Glomerular visceral epithelial cell (primary cell): ENCODE results near the gene HGF.
"Not testable (repeated sequence)": the region's sequence is repeated elsewhere in the genome, so short reads cannot be mapped to it uniquely, and the experiment has no call there.

Experiments
- DNase-seq: peaks from one replicate; pipeline ENCODE4 v3.0.0-alpha.2; 2016; ENCODE audit errors: extremely low spot score

Gene HGF

DNA sequence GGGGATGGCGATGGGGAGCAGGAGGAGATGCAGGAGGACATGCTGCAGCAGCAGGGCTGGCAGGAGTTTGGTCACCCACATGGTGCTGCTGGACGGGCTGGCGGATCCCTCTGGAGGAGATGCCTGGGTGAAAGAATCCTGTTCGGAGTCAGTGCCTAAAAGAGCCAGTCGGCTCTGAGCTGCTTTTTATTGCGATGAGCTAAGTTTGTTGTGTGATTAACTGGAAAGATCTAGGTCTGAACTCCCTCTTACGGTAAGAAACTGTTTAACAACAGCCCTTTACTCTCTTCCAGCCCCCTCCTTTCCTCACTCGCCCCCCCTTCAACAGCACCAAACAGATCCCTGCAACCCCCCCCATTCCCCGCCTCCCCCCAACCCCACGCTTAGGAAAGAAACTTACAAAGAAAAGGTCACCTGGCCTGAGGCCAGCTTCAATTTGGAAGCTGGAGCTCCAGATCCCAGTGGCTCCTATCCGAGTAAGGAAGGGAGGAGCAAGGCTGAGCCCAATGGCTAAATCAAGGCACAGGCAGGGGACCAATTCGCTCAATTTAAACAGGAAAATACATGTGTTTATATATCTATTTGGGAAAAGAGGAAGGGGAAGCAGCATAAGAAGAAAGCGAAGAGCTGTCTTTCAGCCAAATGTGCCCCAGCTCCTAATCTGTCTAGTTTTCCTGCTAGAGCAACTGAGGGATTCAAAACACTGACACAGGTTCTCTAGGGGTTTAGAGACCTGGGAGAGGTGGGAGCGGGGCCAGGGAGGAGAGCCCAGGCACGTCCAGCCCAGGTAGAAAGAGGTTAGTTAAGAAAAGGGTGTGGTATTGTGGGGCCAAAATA is at the start of gene HGF:
TSS of gene HGF (minus strand) at position 157 of the 837 bp plus-strand sequence. CDS start at position 81, 76 bp downstream.
- no peak for DNase-seq

DNA sequence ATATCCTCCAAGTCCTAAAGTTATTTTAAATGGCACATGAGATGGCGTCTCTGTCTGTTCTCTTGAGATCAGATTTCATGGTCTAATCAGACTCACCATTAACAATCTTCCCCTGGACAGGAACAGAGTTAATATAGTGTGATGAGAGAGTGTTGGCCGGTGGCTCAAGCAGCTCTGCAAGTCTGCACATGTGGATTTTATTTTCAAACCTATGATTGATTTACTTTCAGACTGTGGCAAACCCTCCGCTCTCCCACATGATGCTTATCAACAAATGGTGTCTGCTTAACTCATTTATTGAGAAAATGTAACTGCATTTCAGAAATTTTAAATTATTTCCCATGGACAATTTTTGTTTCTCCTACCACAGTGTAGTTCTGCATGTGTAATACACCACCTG is 46.5 kb upstream of the HGF start:
- DNase-seq = no peak

DNA sequence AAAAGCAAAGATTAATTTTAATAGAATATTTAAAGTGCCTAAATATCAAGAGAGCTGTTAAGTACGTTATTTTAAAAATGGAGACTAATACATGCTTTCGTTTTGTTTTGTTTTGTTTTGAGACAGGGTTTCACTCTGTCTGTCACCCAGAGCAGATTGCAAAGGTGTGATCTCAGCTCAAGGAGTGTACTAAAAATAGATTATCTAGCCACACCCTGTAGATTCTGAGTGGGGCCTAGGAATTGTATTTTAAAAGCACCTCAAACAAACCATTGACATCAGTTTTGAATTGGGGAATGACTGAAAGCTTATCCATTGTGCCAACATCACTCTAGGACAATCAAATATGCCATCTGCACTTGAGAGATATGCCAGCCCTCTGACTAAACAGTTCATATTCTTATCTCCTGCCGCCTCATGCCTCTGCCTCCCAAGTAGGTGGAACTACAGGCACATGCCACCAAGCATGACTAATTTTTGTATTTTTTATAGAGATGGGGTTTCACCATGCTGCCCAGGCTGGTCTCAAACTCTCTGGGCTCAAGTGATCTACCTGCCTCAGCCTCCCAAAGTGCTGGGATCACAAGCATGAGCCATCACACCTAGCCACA is 43.1 kb upstream of the HGF start:
- DNase-seq = not testable (repeated sequence)

DNA sequence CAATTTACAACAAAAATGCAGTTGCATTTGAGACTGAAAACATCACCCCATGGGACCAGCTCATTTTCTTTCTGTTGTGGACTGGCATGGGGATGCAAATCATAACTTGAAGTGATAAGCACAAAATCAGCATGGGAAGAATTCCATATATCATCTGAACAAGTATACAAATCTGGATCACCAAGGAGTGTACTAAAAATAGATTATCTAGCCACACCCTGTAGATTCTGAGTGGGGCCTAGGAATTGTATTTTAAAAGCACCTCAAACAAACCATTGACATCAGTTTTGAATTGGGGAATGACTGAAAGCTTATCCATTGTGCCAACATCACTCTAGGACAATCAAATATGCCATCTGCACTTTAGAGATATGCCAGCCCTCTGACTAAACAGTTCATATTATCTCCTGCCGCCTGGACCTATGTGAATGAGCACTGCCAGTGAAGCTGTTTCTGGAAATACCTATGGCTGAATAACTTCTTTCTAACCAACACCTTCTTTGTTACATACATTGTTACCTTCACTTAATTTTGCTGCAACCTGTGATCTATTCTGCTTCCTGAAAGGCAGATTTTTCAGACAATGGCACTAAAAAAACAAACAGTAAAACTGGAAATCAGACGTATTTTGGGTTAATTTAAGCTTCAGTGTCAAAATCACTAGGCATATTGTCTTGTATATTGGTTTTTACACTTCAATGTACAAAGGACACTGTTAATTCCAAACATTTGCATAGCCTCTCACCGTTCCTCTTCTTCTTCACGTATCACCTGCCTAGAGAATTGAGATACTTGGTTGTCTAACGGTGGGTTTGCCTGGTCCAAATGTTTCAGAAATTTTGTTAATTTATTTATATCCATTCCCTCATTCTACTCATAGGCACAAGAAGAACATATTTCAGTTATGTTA is 42.4 kb upstream of the HGF start:
- DNase-seq = no peak

- DNase-seq = no peak
Observed at GRCh38 chr7:81810476-81811155, 40.8 kb upstream of the HGF start.

- not testable (repeated sequence) for DNase-seq
Observed at GRCh38 chr7:81808310-81808709, 38.5 kb upstream of the HGF start.

GRCh38 chr7:81803267-81803666 is 33.4 kb upstream of the HGF start:
- DNase-seq = no peak

DNA sequence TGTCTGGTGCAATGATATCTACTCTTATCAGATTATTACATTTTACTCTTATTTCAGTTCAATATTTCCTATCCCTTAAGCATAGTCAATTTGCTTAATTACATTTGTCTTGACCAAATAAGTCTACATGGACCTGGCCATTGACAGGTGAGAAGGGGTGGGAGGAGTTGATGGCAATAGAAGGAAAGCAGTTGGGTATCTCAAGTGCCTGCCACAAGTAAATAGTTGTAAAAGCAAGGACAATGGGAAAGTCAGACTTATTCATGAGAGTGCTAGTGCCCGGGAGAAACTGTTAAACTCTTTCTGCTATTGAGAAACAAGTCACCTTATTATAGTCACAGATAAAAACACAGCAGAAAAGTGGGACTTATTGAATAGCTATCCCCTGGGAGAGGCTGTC is 32.4 kb upstream of the HGF start:
- DNase-seq = no peak

DNA sequence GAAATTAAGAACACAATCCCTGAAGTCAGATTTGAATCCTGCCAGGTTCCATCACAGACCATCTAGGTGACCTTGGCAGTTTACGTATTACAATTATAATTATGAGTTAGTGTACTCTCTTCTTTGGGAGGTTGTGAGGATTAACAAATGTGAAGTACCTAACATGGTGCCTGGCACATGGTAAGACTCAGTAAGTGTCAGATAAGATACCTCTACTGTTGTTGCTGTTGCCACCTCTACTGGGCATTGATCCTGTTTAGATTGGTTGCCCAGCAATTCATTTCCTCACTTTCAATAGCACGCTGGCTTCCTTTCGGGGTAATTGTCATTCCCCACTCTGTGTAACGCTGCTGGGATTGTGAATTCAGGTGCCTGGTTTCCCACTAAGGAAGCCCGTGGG is 31.7 kb upstream of the HGF start:
- no peak for DNase-seq

DNA sequence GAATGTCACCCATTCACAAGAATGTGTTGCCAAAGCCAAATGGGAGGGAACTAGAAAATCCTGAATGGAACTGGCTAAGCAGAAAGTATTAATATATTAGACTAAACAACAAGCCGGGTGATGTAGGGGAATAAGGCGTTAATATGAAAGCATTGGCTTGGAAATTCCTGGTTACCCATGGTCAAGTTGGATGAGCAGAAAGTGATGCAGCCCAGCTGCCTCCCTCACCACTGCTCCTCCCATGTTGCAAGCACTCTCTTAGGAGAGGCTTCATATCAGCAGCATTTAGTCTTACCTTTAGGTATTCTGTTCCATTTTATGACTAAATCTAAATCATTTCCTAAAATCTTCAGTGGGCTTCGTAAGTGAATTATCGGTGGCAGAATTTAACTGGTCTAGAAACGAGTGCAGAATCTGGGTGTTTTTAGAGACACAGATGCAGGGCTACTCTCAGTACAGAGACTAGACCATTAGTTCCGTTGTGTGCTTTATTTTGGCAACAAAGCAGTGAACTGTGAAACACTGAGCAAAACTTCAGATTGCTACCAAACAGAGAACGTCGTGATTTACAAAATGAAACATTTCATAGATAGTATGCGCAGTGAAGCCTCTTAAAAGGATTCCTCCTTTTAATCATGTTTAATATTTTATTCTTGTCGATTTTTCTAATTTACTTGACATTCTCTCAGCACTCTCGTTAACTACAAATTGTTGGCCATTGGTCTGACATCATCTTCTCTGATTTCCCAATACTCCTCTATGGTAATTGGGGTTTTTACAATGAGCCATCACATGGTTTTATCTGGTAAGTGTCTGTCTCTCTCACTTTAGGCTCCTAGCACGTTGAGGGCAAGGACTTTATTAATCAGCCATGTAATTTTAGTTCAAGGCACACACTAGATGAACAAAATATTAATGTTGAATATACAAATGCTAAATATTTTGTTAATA is 22.0 kb upstream of the HGF start:
- DNase-seq = no peak

DNA sequence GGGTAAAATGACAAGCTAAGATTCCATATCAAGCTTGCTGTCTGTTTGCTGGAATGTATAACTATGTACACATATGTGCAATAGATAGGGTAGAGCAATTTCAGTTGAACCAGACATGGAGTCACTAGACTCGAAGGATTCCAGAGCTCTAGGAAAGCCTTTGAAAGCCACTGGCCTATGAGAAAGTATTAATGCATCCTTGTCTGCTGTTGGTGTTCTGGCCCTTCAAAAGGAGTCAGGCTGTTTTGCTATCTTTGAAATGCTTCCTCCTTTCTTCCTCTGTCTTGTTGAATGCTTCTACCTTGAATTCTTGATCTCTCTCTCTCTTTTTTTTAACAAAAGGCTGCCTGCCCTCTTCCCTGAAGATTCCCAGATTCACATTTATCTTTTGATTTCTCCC is 20.8 kb upstream of the HGF start:
- DNase-seq = no peak

DNA sequence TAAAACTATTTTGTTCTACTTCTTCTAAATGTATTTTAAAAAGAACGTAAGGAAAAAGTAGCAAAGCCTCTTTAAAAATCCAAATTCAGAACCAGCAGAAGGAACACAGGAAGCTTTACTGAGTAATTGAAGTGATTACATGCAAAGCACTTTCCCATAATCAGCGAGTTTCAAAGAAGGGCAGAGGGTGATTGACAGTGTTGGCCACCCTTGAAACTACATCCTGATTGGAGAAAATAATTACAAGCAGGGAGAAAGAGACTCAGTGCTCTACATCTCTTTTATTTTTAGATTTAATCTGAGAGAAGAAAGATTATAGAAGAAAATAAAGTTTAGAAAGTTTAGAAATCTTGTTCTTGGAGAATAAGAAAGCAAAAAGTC is 20.3 kb upstream of the HGF start:
- no peak for DNase-seq

DNA sequence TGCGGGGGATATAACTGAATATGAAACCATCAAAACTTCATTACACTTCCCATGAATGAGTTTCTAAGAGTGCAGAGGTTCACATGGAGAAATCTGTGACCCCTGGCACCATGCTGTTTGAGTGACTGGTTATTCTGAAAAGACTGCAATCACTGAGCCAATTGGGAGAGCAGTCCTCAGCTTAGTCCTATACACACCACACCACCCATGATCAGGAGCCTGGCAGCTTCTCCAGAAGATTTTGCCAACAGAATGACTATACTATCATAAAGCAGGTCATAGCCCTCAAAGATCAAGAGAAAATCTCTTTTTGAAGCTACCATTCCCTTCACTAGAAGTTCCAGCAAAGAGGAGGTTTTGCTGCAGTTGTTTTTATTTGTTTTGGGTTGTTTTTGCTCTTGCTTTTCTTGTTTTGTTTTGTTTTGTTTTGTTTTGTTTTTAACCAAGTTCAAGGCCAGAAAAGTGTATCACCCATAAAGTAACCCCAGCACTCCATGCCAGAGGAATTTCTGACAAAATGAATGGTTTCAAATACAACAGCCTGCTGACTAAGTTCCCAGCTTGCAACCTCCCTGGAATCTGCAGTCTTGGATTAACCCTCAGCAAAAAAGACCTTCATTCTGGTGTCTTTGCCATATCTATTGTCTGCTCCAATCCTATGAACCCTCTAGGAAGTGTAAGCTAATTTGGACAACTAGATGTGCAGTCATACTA is 19.7 kb upstream of the HGF start:
- no peak for DNase-seq

DNA sequence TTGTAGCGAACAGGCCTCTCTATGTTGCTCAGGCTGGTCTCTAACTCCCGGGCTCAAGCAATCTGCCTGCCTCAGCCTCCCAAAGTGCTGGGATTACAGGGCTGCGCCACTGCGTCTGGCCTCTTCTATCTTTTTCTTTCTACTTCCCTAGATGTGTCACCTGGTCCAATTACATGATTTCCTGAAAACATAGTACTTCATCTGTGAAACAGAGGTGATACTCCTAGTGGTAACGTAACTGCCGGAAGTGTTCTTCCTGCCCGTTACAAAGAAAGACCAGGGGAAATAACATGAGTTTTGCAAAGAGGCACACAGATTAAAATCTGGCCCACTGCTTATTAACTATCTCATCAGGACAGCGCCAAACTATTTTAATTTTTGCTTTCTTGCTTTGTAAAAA is 18.4 kb upstream of the HGF start:
- DNase-seq = no peak

- DNase-seq = no peak
Observed at GRCh38 chr7:81783818-81784217, 14.0 kb upstream of the HGF start.

GRCh38 chr7:81780914-81781693 is 11.3 kb upstream of the HGF start:
- DNase-seq = no peak

GRCh38 chr7:81779706-81780105 is 9.9 kb upstream of the HGF start:
- no peak for DNase-seq

DNA sequence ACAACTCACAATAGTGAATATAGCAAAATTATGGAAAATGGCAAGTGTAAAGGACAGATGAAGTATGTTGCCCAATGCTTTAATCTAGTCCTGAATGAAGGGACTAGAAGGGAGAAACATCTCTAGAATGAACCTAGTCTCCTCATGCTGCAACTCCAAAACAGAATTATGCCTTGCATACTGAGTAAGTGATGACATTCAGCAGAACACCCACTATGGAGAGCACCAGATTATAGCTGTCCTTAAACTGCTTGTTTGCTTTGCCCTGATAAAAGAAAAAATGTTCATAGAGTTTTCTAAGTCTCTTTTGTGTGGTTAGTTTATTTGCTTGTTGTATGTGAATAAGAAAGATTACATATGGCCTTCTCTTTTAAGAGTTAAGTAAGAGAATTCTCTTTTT is 7.8 kb upstream of the HGF start:
- no peak for DNase-seq

- no peak for DNase-seq
Observed at GRCh38 chr7:81776948-81777630, 7.2 kb upstream of the HGF start.
